Panc1 (cell line): ENCODE data around the gene STAG2. TPM values are rescaled to one million over a fixed set of nuclear protein-coding genes. Genes with fewer than 3 reads are reported as not detected.

Source experiments
- ATAC-seq: fragments of 200-7000 bp; cut with Tn5 transposase; 2 replicates; pipeline ENCODE4 v1.9.1; 2020; ENCODE audit warnings: mild to moderate bottlenecking, moderate library complexity
- BruUV-seq: library from RNA; stranded (reverse); fragments of 400-500 nt; replicated peaks from 2 replicates; lab custom pipeline; 2021; lab: Mats Ljungman, UMichigan
- CTCF ChIA-PET: fragments of 300-600 bp; sonication (Branson Sonifier 250); formaldehyde crosslinking; loops from one replicate; lab custom pipeline; 2022; ENCODE audit warnings: antibody characterized with exemption; lab: Charles Lee
- POLR2A ChIA-PET: fragments of 300-600 bp; sonication (Branson Sonifier 250); formaldehyde crosslinking; loops from one replicate; lab custom pipeline; 2022; ENCODE audit warnings: antibody characterized with exemption; lab: Charles Lee
- DNase-seq: peaks from one replicate; pipeline ENCODE4 v3.0.0-alpha.2; 2010; ENCODE audit warnings: low read depth, low spot score
- H3K27ac ChIP-seq: 2 replicates; pipeline ENCODE4 v1.5.1; 2011; ENCODE audit warnings: mild to moderate bottlenecking, low read length, inconsistent platforms
- H3K27me3 ChIP-seq: fragments of 200-500 bp; sonication (Bioruptor generic); 2 replicates; pipeline ENCODE4 v1.6.0; 2014; ENCODE audit warnings: low read length, inconsistent platforms; ENCODE audit not compliant: control insufficient read depth, insufficient read depth
- H3K36me3 ChIP-seq: fragments of 200-500 bp; sonication (Bioruptor generic); 2 replicates; pipeline ENCODE4 v1.5.1; 2014; ENCODE audit warnings: inconsistent platforms, mild to moderate bottlenecking, low read length, moderate library complexity; ENCODE audit not compliant: control insufficient read depth, insufficient read depth
- H3K4me1 ChIP-seq: 2 replicates; pipeline ENCODE4 v1.5.1; 2011; ENCODE audit warnings: inconsistent platforms, mild to moderate bottlenecking, low read length, moderate library complexity; ENCODE audit not compliant: control insufficient read depth, insufficient read depth
- H3K4me3 ChIP-seq, 2 experiments: 2 replicates each; pipeline ENCODE4 v1.5.1; 2011 to 2012; ENCODE audit warnings: low read depth in 2 of 2, low read length in 2 of 2, mild to moderate bottlenecking in 2 of 2, inconsistent platforms in 1 of 2, moderate library complexity in 1 of 2
- H3K9me3 ChIP-seq: fragments of 200-500 bp; sonication (Bioruptor generic); 2 replicates; pipeline ENCODE4 v1.5.1; 2014; ENCODE audit warnings: low read depth, mild to moderate bottlenecking, inconsistent platforms, low read length, moderate library complexity; ENCODE audit not compliant: control insufficient read depth, insufficient read depth
- CTCF ChIP-seq: fragments of 450-650 bp; IDR thresholded peaks from 2 replicates; pipeline ENCODE4 v1.5.1; 2017; ENCODE audit warnings: mild to moderate bottlenecking
- POLR2AphosphoS5 ChIP-seq: IDR thresholded peaks from 2 replicates; pipeline ENCODE4 v1.6.1; 2012; ENCODE audit warnings: mild to moderate bottlenecking, low read depth, low read length, moderate library complexity
- REST ChIP-seq, 2 experiments: IDR thresholded peaks; 2 replicates each; pipeline ENCODE4 v1.6.1; 2011 to 2012; ENCODE audit warnings: low read depth in 2 of 2, control low read depth in 1 of 2, low read length in 1 of 2, mild to moderate bottlenecking in 1 of 2, moderate library complexity in 1 of 2; ENCODE audit not compliant: insufficient read depth in 1 of 2
- SIN3A ChIP-seq: IDR thresholded peaks from 2 replicates; pipeline ENCODE4 v1.6.1; 2012; ENCODE audit warnings: low read depth, mild to moderate bottlenecking, low read length, moderate library complexity, borderline replicate concordance; ENCODE audit not compliant: insufficient read depth
- TCF7L2 ChIP-seq: IDR thresholded peaks from 2 replicates; pipeline ENCODE4 v1.6.1; 2011; ENCODE audit warnings: mild to moderate bottlenecking, low read depth, low read length, inconsistent platforms
- in situ Hi-C: cut with HindIII; loops from 2 replicates; pipeline ENCODE4 v1.10.0; 2016; ENCODE audit warnings: low sequenced_read_pairs, low pct_unique_long_range_greater_than_20kb
- intact Hi-C: fragments of 100-400 bp; cut with micrococcal nuclease; formaldehyde crosslinking; loops from one replicate; pipeline ENCODE4 v1.10.0; 2022; ENCODE audit not compliant: unreplicated experiment
- total RNA-seq: library from RNA; stranded (reverse); gene quantifications from one replicate; pipeline ENCODE4 v1.2.1, GENCODE V29; 2021; ENCODE audit not compliant: unreplicated experiment

The STAG2 gene
- total RNA-seq, 1 experiment from 2014 or later = 94.5 TPM

DNA sequence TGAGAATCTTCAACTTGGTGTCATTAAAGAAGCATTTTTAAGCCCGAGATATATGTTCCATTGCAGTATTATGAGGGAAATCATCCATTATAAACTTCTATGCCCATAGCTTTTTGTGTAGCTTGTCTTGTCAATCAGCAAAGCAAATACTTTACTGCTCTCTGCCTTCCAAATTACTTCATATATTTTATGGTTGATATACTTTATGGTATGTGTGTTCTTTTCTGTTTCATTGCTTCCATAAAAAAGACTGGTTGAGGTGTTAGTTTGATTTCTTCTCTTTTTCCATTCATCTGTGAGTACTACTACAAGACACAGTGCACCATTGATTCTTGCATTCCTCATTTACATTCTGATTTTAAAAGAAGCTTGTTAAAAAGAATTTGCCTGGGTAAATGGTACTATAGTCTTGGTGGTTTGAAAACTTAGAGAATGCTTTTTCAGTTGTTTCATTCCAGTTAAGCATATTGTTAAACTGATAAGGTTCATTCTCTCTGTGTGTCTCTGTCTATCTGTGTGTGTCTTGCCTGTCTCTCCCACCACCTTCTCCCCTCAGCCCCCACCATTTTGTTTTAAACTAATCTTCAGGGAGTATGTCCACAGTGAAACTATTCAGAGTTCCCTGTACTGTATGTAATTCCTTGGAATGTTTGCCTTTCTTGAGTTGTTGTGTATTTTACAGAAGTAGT lies 27.1 kb downstream of the STAG2 start:
- no peak for DNase-seq
- POLR2A ChIA-PET = no interaction called here
- TF ChIP-seq TCF7L2 (no peak), SIN3A (no peak), POLR2AphosphoS5 (no peak), CTCF (no peak), REST (IDR thresholded peaks at IDR 0.05; ENCODE audit: insufficient read depth in 1 of 2, low read depth in 2 of 2, low read length in 1 of 2) (no peak)
- H3K36me3 ChIP-seq = no peaks in the 10 kb centered on the region
- in situ Hi-C loops = no loop called here
- H3K4me1 ChIP-seq = peaks cover 19% of the 10 kb centered on the region
- no peak overlapping the region for H3K4me3 ChIP-seq
- peak overlapping the region; percentile 36; the same call in 1 of the 2 replicates for H3K27ac ChIP-seq
- ATAC-seq = no peak
- intact Hi-C loops = no loop called here
- H3K27me3 ChIP-seq = no peaks in the 10 kb centered on the region
- CTCF ChIA-PET = no interaction called here
- H3K9me3 ChIP-seq = no peaks in the 10 kb centered on the region
- BruUV-seq = no TSS peak

GRCh38 chrX:123989235-123989634 lies 27.7 kb downstream of the STAG2 start:
- Histone ChIP-seq H3K4me3 (no peak overlapping the region), H3K27me3 (no peaks in the 10 kb centered on the region), H3K27ac (no peak overlapping the region), H3K4me1 (peaks cover 23% of the 10 kb centered on the region), H3K36me3 (no peaks in the 10 kb centered on the region), H3K9me3 (no peaks in the 10 kb centered on the region)
- intact Hi-C loops (no loop called here), in situ Hi-C loops (no loop called here)
- DNase-seq (no peak), ATAC-seq (no peak)
- POLR2A ChIA-PET = no interaction called here
- no TSS peak for BruUV-seq
- CTCF ChIA-PET = no interaction called here
- TF ChIP-seq SIN3A (no peak), POLR2AphosphoS5 (no peak), TCF7L2 (no peak), CTCF (no peak), REST (IDR thresholded peaks at IDR 0.05; ENCODE audit: insufficient read depth in 1 of 2, low read depth in 2 of 2, low read length in 1 of 2) (no peak)
